Stimulated activated memory B cell treated with anti-CD40 and anti-IgM and Interleukin-4, amounts not matched to agents 10 μg/mL and 1 μg/mL and 100 μg/mL, for 72 hours (primary cell): ENCODE data around the gene CCDC88C.
"Not testable (repeated sequence)": the region's sequence is repeated elsewhere in the genome, so short reads cannot be mapped to it uniquely, and the experiment has no call there.

ENCODE experiments used
- ATAC-seq: fragments of 150-1000 bp; cut with Tn5 transposase; 2 replicates; pipeline ENCODE4 v1.10.0; 2021
- H3K27ac Mint-ChIP-seq: one replicate; pipeline ENCODE4 v1.8.0; 2022; ENCODE audit warnings: mild to moderate bottlenecking, mixed read lengths
- H3K27me3 Mint-ChIP-seq: one replicate; pipeline ENCODE4 v1.8.0; 2022; ENCODE audit warnings: mixed read lengths
- H3K36me3 Mint-ChIP-seq: one replicate; pipeline ENCODE4 v1.8.0; 2022; ENCODE audit warnings: mixed read lengths
- H3K4me1 Mint-ChIP-seq: one replicate; pipeline ENCODE4 v1.8.0; 2022; ENCODE audit warnings: mixed read lengths
- H3K4me3 Mint-ChIP-seq: one replicate; pipeline ENCODE4 v1.8.0; 2022; ENCODE audit warnings: mild to moderate bottlenecking, moderate library complexity, mixed read lengths
- H3K9me3 Mint-ChIP-seq: one replicate; pipeline ENCODE4 v1.8.0; 2022; ENCODE audit warnings: mixed read lengths

CCDC88C gene

DNA sequence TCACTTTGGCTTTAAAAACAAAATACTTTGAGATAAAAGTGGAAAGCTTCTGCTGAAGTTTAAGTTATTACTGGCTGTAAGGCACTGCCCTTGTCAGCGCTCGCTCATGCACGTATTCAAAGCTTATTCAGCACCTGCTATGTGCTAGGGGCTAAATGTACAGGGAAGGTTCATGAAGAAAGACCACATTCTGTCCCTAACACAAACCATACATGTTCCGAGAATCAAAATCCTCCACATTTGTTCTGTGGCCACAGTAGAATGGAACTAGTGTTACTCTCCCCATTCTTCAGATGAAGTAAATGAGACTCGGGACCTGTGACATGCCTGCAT lies 139.3 kb downstream of the CCDC88C start:
- ATAC-seq = no peak
- H3K27me3 Mint-ChIP-seq = no peaks in the 10 kb centered on the region
- no peak overlapping the region for H3K4me3 Mint-ChIP-seq
- no peak overlapping the region for H3K27ac Mint-ChIP-seq
- no peaks in the 10 kb centered on the region for H3K9me3 Mint-ChIP-seq
- H3K4me1 Mint-ChIP-seq = no peaks in the 10 kb centered on the region
- peaks cover 66% of the 10 kb centered on the region for H3K36me3 Mint-ChIP-seq

DNA sequence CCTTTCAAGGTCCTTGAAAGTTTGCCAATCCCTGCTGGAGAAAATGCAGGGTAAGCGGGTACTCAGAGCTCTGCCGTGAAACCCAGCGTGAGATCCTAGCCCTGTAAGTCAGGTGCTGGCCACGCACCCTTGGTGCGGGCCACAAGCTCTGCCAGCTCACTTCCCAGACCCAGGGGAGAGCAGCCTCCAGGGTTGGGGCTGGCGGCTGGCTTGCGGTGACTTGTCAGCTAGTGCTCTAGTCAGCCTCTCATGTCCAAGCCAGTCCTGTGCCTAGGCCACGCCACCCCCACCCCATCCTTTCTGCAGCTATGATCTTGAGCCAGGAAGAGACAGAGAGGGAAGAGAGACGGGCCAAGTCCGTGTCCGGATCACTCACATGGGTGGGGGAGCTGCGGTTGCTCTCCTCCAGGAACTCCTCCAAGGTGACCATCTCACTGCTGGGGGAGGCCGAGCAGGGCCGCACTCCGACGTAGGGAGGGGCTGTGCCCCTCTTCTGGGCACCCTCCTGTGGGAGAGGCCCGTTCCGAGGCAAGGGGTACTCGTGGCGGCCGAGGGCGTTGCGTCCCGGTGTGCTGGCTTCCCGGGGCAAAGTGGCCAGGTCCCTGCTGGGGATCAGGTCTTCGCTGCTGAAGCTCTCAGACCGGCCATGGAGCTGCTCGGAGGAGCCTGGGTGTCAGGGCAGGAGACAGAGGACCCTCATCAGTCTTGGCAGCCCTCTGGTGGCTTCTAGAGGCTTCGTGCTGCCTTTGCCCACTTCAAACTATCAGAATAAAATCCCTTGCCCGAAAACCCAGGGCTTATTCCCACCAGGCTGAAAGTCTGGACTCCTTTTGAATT lies 139.9 kb downstream of the CCDC88C start:
- no peak overlapping the region for H3K27ac Mint-ChIP-seq
- H3K9me3 Mint-ChIP-seq = no peaks in the 10 kb centered on the region
- H3K4me1 Mint-ChIP-seq = no peaks in the 10 kb centered on the region
- H3K27me3 Mint-ChIP-seq = no peaks in the 10 kb centered on the region
- no peak for ATAC-seq
- H3K36me3 Mint-ChIP-seq = peaks cover 62% of the 10 kb centered on the region
- H3K4me3 Mint-ChIP-seq = no peak overlapping the region

DNA sequence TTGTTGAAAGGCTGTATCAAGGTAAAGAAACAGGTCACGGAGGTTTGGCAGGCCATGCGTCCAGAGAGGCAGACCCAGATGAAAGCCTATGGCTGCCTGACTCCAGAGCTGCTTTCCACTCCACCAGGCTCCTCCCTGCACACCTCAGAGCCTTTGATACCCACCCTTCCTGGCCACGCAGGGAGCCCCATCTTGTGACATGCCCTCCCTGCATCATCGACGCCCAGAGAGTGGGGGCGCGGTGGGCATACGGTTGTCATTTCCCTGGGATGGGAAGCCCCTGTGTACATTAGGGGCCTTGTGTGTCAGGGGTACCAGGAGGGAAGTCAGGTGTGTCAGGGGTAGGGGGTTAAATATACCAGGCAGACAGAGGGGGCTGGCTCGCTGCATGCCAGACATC lies 142.8 kb downstream of the CCDC88C start:
- Mint-ChIP-seq H3K4me1 (no peaks in the 10 kb centered on the region), H3K27me3 (no peaks in the 10 kb centered on the region), H3K9me3 (no peaks in the 10 kb centered on the region), H3K4me3 (no peak overlapping the region), H3K27ac (peak overlapping the region; percentile 53), H3K36me3 (peaks cover 63% of the 10 kb centered on the region)
- no peak for ATAC-seq

DNA sequence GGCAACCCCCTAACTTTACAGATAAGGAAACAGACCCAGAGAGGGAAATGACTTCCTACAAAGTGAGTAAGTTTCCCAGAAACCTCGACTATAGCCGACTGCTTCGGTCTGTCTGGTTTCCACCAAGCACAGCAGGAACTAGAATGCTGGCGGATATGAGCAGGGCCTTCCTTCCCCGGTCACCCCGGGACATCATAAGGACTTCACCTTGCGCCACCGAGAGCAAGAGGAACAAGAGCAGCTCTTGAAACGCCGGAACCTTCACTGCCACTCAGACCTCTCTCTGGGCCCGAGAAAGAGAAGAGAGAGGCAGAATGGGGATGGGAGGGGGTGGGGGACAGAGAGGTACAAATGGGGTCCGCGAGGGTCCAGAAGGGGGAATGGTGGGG lies 143.7 kb downstream of the CCDC88C start:
- no peak overlapping the region for H3K27ac Mint-ChIP-seq
- no peaks in the 10 kb centered on the region for H3K9me3 Mint-ChIP-seq
- H3K4me1 Mint-ChIP-seq = peaks cover 6% of the 10 kb centered on the region
- no peaks in the 10 kb centered on the region for H3K27me3 Mint-ChIP-seq
- H3K36me3 Mint-ChIP-seq = peaks cover 64% of the 10 kb centered on the region
- H3K4me3 Mint-ChIP-seq = no peak overlapping the region
- no peak for ATAC-seq

DNA sequence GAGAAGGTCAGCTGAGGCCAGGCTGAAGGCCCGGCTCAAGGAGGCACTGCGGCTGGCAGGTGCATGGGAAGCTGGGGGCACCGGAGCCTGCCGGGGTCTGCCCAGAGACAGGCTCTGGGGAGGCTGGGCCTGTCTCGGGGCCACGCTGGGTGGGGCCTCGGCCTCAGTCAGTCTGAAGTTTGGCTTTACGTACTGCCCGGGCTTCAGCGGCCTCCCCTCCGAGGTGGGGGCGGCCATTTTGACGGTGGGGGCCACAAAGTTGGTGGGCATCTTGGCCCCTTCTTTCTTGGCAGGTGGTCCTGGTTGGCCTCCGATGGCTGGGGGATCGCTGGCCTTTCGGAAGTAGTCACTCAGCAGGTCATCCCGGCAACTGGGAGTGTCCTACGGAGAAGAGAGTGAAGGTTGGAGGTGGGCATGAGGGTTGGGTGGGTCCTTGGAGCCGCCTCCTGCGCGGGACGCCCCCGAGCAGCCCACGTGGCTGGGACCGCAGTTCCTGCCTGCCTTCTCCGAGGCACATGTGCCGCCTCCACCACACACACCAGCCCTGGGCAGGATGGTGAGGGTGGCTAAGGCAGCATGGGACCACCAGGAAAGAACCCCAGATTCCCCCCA lies 144.2 kb downstream of the CCDC88C start:
- H3K36me3 Mint-ChIP-seq = peaks cover 66% of the 10 kb centered on the region
- H3K4me1 Mint-ChIP-seq = peaks cover 7% of the 10 kb centered on the region
- no peak for ATAC-seq
- H3K4me3 Mint-ChIP-seq = no peak overlapping the region
- H3K9me3 Mint-ChIP-seq = no peaks in the 10 kb centered on the region
- no peaks in the 10 kb centered on the region for H3K27me3 Mint-ChIP-seq
- no peak overlapping the region for H3K27ac Mint-ChIP-seq

DNA sequence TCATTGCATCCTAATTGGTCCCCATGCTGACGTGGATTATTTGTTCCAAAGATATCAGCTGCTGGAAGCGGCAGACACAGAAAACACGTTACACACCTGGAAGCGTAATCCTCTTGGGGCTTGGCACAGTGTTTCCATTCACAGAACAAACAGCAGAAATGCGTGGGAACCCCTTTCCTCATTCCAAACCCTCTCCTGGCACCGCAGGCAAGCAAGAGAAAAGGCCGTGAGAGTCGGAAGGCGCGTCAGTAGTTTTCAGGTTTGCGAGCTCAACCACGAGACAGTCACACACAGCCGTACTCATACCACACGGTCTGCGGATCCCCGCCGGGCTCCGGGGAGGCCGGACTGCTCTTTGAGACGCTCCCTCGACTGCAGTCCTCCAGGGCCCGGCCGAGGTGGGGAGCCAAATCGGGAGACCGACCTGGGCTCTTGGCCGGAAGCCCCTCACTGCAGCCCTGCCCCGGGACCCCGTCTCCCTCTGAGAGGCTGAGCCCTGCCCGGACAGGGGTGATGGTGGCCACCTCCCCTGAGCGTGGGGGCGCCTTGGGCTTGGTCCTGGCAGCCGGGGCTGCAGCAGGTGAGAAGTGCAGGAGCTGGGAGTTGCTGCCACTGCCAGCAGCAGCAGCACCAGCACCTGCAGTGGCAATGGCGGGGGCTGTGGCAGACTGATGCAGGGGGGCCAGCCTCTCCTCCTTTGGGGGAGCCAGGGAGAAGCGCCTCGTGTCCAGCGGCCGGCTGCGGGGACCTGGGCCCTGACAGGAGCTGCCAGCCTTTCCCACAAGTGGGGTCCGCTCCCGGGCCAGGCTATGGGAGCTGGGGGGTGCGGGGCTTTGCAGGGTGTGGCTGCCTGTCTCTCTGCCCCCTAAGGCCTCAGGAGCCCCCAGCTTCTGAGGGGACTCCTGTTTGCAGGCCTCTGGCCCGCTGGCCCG lies 145.0 kb downstream of the CCDC88C start:
- Mint-ChIP-seq H3K36me3 (peaks cover 71% of the 10 kb centered on the region), H3K27ac (no peak overlapping the region), H3K9me3 (no peaks in the 10 kb centered on the region), H3K27me3 (no peaks in the 10 kb centered on the region), H3K4me1 (peaks cover 11% of the 10 kb centered on the region), H3K4me3 (no peak overlapping the region)
- ATAC-seq = no peak

DNA sequence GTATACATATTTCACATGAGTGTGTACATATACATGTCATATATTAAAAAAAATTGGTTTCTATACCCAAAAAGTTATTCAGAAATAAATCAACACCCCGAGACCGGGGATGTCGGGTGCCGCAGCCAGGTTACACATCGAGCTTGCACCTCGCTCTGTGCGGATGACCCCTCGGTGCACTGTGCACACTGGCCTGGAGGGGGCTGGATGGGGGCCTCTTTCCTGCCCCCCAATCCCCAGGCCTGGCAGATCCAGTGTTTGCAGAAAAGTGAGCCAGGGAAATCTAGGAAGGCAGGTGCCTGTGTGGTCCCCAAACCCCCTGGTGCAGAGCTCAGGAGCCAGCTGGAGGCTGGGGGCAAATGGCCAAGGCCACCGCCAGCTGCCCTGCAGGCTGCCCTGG lies 146.0 kb downstream of the CCDC88C start:
- H3K4me1 Mint-ChIP-seq = peaks cover 14% of the 10 kb centered on the region
- ATAC-seq = no peak
- no peak overlapping the region for H3K4me3 Mint-ChIP-seq
- H3K27ac Mint-ChIP-seq = no peak overlapping the region
- H3K9me3 Mint-ChIP-seq = no peaks in the 10 kb centered on the region
- H3K36me3 Mint-ChIP-seq = peaks cover 66% of the 10 kb centered on the region
- no peaks in the 10 kb centered on the region for H3K27me3 Mint-ChIP-seq

DNA sequence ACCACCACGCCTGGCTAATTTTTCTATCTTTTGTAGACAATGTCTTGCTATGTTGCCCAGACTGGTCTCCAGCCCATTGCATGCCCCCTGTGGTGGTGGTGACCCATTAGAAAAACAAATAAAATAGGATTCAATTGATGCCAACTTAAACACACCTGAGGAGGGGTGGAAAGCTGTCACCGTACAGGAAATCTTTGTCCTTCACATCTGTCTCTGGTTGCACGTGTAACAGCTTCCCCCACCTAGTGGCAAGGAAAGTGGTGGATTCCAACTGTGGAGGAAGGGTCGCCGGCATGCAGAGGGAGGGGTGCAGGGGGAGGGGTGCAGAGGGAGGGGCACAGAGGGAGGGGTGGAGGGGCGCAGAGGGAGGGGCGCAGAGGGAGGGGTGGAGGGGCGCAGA lies 147.0 kb downstream of the CCDC88C start:
- ATAC-seq = no peak
- Mint-ChIP-seq H3K9me3 (no peaks in the 10 kb centered on the region), H3K4me1 (peaks cover 17% of the 10 kb centered on the region), H3K4me3 (no peak overlapping the region), H3K36me3 (peaks cover 59% of the 10 kb centered on the region), H3K27me3 (no peaks in the 10 kb centered on the region), H3K27ac (no peak overlapping the region)

DNA sequence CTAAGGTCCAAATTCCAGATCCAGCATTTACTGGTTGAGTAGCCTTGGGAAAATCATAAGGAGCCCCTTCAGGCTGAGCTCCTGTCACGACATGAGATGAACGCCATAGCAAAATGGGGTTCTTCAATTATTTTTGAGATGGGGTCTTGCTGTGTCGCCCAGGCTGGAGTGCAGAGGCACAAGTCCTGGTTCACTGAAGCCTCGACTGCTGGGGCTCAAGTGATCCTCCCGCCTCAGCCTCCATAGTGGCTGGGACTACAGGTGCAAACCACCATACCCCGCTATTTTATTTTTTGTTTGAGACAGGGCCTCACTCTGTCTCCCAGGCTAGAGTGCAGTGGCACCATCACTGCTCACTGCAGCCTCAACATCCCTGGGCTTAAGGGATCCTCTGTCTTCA lies 147.4 kb downstream of the CCDC88C start:
- Mint-ChIP-seq H3K4me1 (peaks cover 22% of the 10 kb centered on the region), H3K27me3 (no peaks in the 10 kb centered on the region), H3K9me3 (no peaks in the 10 kb centered on the region), H3K36me3 (peaks cover 57% of the 10 kb centered on the region), H3K27ac (no peak overlapping the region), H3K4me3 (no peak overlapping the region)
- ATAC-seq = no peak

DNA sequence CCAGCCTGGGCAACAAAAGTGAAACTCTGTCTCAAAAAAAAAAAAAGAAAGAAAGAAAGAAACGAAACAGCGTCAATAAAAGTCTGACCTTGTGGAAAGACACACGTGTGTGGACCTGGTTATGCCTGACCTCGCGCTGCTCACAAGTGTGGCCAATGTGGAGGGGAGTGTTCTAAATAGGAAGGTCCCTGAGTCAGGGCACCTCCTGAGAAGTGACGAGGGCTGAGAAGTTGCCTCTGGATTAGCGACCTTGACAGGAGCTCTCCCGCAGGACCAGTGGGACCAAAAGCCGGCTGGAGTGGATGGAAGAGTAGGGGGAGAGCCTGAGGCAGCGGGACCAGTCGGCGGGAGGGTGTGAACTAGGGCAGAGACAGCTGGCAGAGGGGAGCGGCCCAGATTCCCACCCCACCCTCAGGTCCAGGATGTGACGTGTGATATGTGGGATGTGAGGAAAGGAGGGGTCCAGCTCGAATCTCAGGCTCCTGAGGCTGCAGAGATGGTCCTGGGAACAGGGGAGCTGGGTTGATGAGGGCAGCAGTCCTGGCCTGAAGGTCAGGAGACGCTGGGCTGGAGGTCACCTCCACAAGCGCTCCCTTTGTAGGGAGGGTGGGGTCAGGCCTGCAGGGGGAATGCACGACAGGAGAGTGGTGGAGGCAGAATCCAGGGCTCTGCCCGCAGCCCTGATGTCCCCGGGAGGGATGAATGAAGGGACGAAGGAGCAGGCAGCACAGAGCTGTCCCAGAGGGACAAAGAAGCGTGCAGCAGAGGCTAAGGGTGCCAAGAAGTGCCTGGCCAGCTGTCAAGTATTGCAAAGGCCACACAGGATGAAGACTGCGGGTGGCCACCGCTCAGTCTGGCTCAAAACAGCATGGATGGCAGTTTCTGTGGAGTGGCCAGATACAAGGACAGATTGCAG lies 148.3 kb downstream of the CCDC88C start:
- Mint-ChIP-seq H3K4me1 (peaks cover 28% of the 10 kb centered on the region), H3K4me3 (no peak overlapping the region), H3K27ac (no peak overlapping the region), H3K27me3 (peaks cover 8% of the 10 kb centered on the region), H3K9me3 (no peaks in the 10 kb centered on the region), H3K36me3 (peaks cover 48% of the 10 kb centered on the region)
- ATAC-seq = no peak

DNA sequence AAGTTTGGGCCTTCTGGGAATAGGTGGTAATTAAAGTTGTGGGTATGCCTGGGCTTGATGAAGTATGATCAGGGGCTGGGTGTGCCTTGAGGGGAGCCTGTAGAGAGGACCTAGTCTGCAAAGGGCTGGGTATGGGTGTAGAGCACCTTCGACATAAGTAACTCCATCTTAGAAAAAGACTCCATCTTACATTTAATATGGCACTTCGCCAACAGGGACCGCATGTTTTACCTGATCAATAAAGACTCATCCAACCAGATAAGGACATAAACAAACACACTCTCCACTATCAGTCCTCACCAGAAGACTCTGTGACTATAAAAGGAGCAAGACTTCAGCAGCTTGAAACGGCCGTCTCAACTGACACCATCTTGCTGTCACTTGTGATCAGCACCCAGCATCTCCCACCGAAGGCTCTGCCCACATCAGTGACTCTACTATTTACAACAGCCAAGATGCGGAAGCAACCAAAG lies 149.6 kb downstream of the CCDC88C start:
- Mint-ChIP-seq H3K4me1 (peaks cover 32% of the 10 kb centered on the region), H3K4me3 (no peak overlapping the region), H3K36me3 (peaks cover 44% of the 10 kb centered on the region), H3K9me3 (no peaks in the 10 kb centered on the region), H3K27ac (no peak overlapping the region), H3K27me3 (peaks cover 16% of the 10 kb centered on the region)
- ATAC-seq = no peak

DNA sequence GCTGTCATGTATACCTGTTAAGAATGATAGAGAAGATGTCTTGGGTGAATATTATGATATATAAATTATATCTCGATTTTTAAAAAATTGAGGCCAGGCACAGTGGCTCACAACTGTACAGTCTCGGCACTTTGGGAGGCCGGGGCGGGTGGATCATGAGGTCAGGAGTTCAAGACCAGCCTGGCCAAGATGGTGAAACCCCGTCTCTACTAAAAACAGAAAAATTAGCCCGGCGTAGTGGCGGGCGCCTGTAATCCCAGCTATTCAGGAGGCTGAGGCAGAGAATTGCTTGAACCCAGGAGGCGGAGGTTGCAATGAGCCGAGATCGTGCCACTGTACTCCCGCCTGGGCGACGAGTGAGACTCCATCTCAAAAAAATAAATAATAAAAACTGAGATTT lies 151.3 kb downstream of the CCDC88C start:
- not testable (repeated sequence) for ATAC-seq, H3K27ac Mint-ChIP-seq, H3K4me3 Mint-ChIP-seq, H3K9me3 Mint-ChIP-seq
- peaks cover 16% of the 10 kb centered on the region for H3K27me3 Mint-ChIP-seq
- H3K4me1 Mint-ChIP-seq = peaks cover 32% of the 10 kb centered on the region
- peaks cover 34% of the 10 kb centered on the region for H3K36me3 Mint-ChIP-seq

DNA sequence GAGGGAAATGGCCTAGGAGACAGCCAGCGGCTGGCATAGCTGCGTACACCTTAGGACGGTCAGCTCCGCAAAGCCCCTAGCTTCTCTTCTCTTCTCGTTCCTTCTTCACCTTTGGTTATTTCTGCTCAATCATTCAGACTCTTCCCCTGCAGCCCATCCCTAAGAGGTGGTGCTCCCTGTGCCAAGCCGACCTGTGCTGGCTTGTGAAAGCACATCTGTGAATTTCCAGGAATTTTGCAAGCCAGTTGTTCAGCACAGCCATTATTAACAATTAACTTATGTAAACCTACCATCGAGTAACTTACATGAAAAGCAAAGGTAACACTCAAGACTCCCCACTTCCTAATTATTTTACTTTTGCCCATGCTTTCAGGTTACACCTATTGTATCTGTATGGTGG lies 152.2 kb downstream of the CCDC88C start:
- H3K36me3 Mint-ChIP-seq = peaks cover 30% of the 10 kb centered on the region
- peaks cover 32% of the 10 kb centered on the region for H3K4me1 Mint-ChIP-seq
- no peak overlapping the region for H3K27ac Mint-ChIP-seq
- no peak overlapping the region for H3K4me3 Mint-ChIP-seq
- H3K9me3 Mint-ChIP-seq = peaks cover 3% of the 10 kb centered on the region
- no peak for ATAC-seq
- H3K27me3 Mint-ChIP-seq = peaks cover 16% of the 10 kb centered on the region
